Measurements from ENCODE around the gene LRFN4.
A peak's percentile ranks its signal among the peaks of the same experiment; 100 is the strongest.

Gene LRFN4

GRCh38 chr11:66845876-66846212 lies 11.0 kb upstream of the LRFN4 start:
- no peak for DNase-seq

GRCh38 chr11:66846671-66847091 lies 10.2 kb upstream of the LRFN4 start:
- DNase-seq: no peak

GRCh38 chr11:66847461-66848232 lies 9.2 kb upstream of the LRFN4 start:
- DNase-seq: no peak

- no peak for DNase-seq
These were observed 8.0 kb upstream of the LRFN4 start for GRCh38 chr11:66848671-66849500.

DNA sequence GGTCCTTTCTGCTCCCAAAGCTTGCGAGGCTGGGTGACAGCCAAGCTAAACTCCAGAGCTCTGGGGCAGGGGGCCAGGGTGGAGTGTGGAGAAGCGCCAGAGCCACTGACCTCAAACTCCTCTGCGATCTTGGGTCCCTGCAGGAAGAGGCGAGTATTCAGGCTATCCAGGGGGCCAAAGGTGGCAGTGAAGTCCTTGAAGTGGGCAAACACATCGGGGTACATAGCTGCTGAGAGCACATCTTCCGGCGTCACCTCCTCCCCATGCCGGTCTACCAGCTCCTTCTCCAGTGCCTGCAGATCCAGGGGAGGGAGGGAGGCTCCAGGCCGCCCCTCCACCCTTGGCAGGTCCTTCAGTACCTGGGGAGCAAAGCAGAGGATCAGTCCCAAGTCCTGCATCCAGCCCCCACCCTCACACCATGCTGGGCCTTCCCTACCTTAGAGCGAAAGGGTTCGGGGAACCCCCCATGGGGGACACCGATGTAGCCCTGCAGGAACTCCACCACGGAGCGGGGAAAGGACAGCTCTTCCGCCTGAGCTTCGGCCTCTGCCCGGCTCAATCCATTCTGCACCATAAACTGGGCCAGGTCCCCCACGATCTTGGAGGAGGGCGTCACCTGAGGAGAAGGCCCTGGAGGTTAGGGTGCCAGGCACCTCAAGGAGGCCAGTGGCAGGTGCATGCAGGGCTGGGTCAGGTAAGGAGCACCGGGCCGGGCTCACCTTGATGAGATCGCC lies 7.2 kb upstream of the LRFN4 start:
- DNase-seq: no peak

DNA sequence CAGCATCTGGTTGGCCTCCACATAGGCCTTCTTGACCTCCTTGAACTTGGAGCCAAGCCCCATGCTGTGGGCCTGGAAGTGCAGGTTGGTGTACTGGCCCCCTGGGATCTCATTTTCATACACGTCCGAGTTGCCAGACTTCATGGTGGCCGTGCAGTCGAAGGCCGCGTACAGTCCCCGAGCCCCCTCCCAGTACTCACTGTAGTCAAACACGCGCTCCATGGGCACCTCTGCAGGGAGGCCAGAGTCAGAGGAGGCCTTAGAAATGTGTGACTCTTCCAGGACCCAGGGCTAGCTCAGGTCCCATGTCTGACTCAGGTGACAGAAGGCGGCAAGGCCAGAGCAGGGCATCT lies 6.7 kb upstream of the LRFN4 start:
- DNase-seq: no peak

DNA sequence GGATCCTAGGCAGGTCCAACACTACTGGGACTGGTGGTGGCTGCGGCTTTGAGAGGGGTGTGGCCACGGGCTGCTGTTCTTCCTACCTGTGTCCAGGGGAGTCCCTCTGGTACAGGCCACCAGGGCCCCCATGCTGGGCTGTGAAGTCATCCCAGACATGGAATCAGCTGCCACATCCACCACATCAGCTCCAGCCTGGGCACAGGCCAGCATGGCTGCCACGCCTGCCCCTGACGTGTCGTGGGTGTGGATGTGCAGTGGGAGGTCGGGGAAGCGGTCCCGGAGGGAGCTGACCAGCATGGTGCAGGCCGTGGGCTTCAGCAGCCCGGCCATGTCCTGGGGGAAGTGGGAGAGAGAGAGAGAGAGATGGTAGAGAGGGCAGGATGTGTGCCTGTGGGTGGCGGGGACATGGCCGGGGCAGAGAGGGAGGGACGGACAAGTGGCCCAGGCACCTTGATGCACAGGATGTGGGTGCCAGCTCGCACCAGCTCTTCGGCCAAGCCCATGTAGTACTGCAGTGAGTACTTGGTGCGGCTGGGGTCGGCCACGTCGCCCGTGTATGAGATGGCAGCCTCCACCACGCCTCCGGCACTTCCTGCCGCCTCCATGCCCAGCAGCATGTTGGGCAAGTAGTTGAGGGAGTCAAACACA lies 6.2 kb upstream of the LRFN4 start:
- DNase-seq: no peak

DNA sequence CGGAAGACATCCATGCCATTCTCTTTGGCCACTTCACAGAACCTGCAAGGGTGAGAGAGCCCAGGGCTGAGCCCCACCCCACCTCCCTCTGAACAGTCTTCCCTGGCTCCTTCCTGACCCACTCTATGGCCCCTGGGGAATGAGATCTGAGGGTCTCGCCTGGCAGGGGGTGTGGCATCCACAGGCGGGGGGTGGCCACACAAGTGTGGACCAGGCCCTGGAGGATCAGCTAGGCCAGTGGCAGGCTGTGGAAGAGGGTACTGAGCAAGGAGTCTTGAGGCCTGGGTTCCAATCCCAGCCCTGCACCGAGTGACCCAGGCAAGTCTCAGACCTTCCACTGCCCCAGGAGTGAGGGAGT lies 5.6 kb upstream of the LRFN4 start:
- no peak for DNase-seq

- DNase-seq: peak; percentile 52
These were observed 5.0 kb upstream of the LRFN4 start for GRCh38 chr11:66851698-66852465.

- DNase-seq: no peak
These were observed 4.2 kb upstream of the LRFN4 start for GRCh38 chr11:66852466-66853241.

DNA sequence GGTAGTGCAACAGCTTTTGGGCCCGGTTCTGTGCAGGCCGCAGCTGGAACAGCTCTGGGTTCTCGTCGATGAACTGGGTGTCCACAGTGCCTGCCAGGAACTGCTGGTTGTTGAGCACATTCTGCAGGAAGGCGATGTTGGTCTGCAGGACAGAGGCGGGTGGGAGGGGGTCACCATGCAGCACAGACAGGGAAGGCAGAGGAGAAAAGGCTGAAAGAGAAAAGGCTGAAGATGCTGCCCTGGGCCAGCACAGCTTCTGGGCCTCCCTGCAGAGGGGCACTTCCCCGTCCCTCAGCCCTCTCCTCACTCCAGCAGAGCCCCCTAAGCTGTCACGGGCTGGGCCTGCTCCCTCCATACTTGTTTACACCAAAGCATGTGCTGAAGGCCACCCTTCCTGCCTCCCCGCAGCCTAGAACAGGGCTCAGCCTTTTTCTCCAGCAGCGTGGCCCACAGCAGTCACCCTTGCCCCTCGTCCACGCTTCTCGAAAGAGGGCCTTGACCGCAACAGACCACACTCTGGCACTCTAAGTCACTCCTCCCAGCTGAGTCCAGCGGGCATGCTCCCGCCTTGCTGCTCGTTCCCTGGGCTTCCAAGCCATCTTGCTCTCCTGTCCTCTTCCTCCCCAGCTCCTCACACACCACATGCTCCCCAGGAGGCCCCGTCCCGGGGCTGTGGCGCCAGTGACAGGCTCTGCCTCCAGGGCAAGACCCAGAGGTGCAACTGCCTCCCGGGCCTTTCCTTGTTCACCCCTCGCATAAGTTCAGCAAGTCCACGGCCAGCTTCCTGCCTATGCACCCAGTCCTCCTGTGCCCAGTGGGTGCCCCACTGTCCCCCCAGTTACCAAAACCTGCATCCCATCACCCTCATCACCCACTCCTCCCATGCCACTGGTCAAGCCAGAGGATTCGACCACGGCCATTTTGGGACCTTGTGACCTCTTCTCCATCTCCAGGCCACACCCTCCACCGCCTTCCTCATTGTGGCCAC lies 3.3 kb upstream of the LRFN4 start:
- no peak for DNase-seq

GRCh38 chr11:66854231-66854661 lies 2.6 kb upstream of the LRFN4 start:
- no peak for DNase-seq

DNA sequence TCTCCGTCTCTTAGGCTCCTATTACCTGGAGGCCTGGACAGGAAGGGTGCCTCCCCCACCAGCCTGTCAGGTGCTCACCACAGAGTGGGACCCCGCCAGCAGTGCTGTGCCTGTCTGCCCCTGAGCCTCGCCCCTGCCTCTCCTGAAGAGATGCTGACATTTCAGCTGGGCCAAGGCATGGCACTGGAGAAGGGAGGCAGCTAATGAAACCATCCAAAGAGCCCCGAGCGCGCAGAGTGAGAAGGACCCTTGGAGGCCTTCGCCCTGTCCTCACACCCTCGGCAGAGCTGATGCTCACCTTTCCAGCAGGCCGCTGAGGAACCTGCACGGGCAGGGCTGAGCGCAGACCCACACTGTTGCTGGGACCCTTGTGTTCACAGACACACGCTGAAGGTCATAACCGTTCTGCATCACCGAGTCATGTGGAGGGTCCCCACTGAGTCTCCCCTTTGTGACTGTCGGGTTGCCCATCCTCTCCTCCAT lies 2.1 kb upstream of the LRFN4 start:
- no peak for DNase-seq

GRCh38 chr11:66855574-66856495 lies 1.0 kb upstream of the LRFN4 start:
- peak; percentile 95 for DNase-seq

GRCh38 chr11:66857234-66857926 lies 516 bp downstream of the LRFN4 start:
- no peak for DNase-seq

DNA sequence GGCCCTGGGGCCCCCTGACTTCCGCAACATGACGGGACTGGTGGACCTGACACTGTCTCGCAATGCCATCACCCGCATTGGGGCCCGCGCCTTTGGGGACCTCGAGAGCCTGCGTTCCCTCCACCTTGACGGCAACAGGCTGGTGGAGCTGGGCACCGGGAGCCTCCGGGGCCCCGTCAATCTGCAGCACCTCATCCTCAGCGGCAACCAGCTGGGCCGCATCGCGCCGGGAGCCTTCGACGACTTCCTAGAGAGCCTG lies 992 bp downstream of the LRFN4 start:
- DNase-seq: no peak

DNA sequence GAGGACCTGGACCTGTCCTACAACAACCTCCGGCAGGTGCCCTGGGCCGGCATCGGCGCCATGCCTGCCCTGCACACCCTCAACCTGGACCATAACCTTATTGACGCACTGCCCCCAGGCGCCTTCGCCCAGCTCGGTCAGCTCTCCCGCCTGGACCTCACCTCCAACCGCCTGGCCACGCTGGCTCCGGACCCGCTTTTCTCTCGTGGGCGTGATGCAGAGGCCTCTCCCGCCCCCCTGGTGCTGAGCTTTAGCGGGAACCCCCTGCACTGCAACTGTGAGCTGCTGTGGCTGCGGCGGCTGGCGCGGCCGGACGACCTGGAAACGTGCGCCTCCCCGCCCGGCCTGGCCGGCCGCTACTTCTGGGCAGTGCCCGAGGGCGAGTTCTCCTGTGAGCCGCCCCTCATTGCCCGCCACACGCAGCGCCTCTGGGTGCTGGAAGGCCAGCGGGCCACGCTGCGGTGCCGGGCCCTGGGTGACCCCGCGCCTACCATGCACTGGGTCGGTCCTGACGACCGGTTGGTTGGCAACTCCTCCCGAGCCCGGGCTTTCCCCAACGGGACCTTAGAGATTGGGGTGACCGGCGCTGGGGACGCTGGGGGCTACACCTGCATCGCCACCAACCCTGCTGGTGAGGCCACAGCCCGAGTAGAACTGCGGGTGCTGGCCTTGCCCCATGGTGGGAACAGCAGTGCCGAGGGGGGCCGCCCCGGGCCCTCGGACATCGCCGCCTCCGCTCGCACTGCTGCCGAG lies 1.5 kb downstream of the LRFN4 start:
- DNase-seq: no peak

All from OCI-M1 (cell line).